ENCODE data around the gene AGTRAP.

Gene AGTRAP

GRCh38 chr1:11790101-11790879 is 54.4 kb downstream of the AGTRAP start:
- TF ChIP-seq CTCF (IDR thresholded peaks at IDR 0.05; ENCODE audit: borderline replicate concordance, control extremely low read depth, extremely low read depth, insufficient read depth, missing control alignments): no peak
- DNase-seq (ENCODE audit: low spot score): no peak
- in situ Hi-C loops (cut with MboI; ENCODE audit: low sequenced_read_pairs, unreplicated experiment): no loop called here

GRCh38 chr1:11790880-11791715 is 55.2 kb downstream of the AGTRAP start:
- TF ChIP-seq CTCF (IDR thresholded peaks at IDR 0.05; ENCODE audit: borderline replicate concordance, control extremely low read depth, extremely low read depth, insufficient read depth, missing control alignments): no peak
- in situ Hi-C loops (cut with MboI; ENCODE audit: low sequenced_read_pairs, unreplicated experiment): no loop called here
- no peak for DNase-seq (ENCODE audit: low spot score)

GRCh38 chr1:11792106-11792505 is 56.2 kb downstream of the AGTRAP start:
- DNase-seq (ENCODE audit: low spot score): no peak
- in situ Hi-C loops (cut with MboI; ENCODE audit: low sequenced_read_pairs, unreplicated experiment): no loop called here
- no peak for TF ChIP-seq CTCF (IDR thresholded peaks at IDR 0.05; ENCODE audit: borderline replicate concordance, control extremely low read depth, extremely low read depth, insufficient read depth, missing control alignments)

- in situ Hi-C loops (cut with MboI; ENCODE audit: low sequenced_read_pairs, unreplicated experiment): no loop called here
- no peak for TF ChIP-seq CTCF (IDR thresholded peaks at IDR 0.05; ENCODE audit: borderline replicate concordance, control extremely low read depth, extremely low read depth, insufficient read depth, missing control alignments)
- no peak for DNase-seq (ENCODE audit: low spot score)
Measured at GRCh38 chr1:11793819-11794218, 57.9 kb downstream of the AGTRAP start.

- TF ChIP-seq CTCF (IDR thresholded peaks at IDR 0.05; ENCODE audit: borderline replicate concordance, control extremely low read depth, extremely low read depth, insufficient read depth, missing control alignments): no peak
- peak; percentile 25 for DNase-seq (ENCODE audit: low spot score)
- in situ Hi-C loops (cut with MboI; ENCODE audit: low sequenced_read_pairs, unreplicated experiment): no loop called here
Measured at GRCh38 chr1:11794446-11795237, 58.7 kb downstream of the AGTRAP start.

- no peak for DNase-seq (ENCODE audit: low spot score)
- no peak for TF ChIP-seq CTCF (IDR thresholded peaks at IDR 0.05; ENCODE audit: borderline replicate concordance, control extremely low read depth, extremely low read depth, insufficient read depth, missing control alignments)
- in situ Hi-C loops (cut with MboI; ENCODE audit: low sequenced_read_pairs, unreplicated experiment): no loop called here
Measured at GRCh38 chr1:11795238-11795890, 59.4 kb downstream of the AGTRAP start.

Data from GM13976 (cell line).